GM12872 (cell line): ENCODE measurements around the gene C16orf87.

Experiments
- CTCF ChIP-seq: IDR thresholded peaks from 3 replicates; pipeline ENCODE4 v1.5.1; 2011; ENCODE audit warnings: low read depth, mild to moderate bottlenecking, low read length, moderate library complexity; ENCODE audit not compliant: insufficient read depth

The C16orf87 gene

DNA sequence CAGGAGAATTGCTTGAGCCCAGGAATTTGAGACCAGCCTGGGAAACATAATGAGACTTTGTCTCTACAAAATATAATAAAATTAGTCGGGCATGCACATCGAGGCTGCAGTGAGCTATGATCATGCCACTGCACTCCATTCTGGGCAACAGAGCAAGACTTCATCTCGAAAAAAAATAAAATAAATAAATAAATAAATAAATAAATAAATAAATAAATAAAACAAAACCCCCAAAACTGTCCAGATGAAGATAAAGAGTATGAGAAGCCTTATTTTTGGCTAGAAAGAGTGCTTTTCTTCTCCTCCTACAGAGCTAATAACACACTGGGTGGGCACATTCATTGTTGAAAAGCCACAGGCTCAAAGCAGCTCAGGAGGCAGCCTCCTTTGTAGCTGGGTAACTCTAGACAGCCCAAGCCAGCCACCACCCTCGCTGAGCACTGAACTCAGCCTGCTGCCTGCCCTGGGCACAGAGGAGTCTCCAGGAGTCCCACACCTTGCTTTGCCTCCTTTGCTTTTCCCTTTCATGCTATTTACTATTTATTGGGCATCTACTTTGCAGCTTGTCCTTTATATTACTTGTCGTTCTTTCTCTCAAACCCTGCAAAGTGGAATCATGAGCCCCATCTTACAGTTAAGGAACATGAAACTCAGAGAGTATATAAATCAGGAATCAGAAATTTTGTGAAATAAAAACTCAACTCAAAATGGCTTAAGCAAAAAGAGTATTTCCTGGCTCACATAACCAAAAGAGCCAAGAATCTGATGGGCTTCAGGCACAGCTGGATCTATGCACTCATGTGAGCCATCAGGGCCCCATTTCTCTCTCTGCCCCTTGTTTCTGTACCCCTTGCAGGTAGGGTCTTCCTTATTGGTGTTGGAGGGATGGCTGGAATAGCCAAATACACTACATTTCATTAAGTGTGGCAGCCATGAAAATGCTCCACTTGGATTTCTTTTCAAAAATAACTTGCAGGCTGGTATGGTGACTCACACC, 18.1 kb upstream of the C16orf87 start:
- no peak for TF ChIP-seq CTCF

DNA sequence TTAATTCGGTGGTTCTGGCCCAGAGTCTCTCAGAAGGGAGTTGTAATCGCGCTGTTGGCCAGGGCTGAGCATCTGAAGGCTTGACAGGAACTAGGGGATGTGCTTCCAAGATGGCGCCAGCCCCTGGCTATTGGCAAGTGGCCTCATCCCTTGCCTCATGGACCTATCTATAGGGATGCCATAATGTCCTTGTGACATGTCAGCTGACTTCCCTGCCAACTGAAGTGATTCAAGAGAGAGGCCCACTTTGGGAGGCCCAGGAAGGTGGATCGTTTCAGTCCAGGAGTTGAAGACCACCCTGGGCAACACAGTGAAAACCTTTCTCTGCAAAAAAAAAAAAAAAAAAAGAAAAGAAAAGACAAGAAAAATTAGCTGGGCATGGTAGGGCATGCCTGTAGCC, 15.0 kb upstream of the C16orf87 start:
- no peak for TF ChIP-seq CTCF

- no peak for TF ChIP-seq CTCF
These were observed 13.8 kb upstream of the C16orf87 start for GRCh38 chr16:46844771-46845170.

DNA sequence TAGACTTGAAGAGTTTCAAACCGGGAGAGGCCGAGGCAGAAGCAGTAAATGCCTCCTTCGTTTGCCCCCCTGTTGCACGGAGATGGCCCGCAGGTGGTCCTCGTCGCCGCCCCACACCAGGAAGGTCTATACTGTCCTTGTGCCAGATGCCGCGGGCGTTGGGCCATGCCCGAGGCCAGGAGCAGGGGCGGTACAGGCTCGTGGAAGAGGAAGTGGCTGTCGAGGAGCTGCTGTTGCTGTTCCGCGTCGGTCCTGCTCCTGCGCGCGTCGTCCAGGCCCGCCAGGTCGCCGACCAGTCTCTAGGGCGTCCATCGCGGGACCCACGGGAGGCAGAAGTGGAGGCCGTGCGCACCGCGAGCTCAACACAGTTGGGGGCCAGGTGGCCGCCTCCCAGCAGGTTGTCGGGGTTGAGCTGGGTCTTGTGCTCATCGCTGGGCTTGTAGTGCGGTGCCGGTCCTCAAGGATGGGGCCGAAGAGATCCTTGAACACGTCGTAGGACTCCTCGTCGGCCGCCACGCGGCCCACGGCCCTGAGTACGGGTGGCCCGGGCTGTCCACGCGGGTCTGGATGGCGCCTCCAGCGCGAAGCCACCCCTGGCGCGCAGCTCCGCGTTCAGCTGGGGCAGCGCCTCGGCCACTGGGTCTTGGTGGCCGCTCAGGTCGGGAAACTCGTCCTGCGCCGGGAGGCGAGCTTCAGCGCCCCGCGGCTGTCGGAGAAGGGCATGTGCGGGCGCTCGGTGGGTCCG, 13.1 kb upstream of the C16orf87 start:
- TF ChIP-seq CTCF = no peak

- TF ChIP-seq CTCF = no peak
These were observed 11.4 kb upstream of the C16orf87 start for GRCh38 chr16:46842192-46842895.

- no peak for TF ChIP-seq CTCF
These were observed 9.0 kb upstream of the C16orf87 start for GRCh38 chr16:46839986-46840443.
